Activated CD4-positive, alpha-beta T cell treated with anti-CD3 and anti-CD28 coated beads, Interleukin-2, amount 50 U/mL, for 16 hours (primary cell): ENCODE data around the gene CYRIA.

Source experiments
- DNase-seq: peaks from one replicate; pipeline ENCODE4 v3.0.0-alpha.2; 2020

Gene CYRIA

DNA sequence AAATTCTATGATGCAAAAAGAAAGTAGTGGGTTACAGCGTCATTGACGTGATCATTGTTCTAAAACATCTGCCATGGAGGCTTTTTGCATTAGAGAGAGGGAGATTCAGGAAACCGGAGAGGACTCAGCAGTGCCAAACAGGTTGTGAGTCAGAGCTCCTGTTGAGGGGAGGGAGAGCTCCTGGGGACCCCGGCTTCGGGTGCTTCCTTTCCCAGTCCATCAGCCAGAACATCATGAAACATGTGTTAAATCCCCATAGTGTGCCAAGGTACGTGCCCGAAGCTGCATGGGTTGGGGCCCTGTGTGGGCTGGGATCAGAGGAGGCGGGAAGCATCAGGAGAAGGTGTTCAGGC is 791 bp upstream of the CYRIA start:
- DNase-seq = no peak

GRCh38 chr2:16664809-16665747 is 556 bp downstream of the CYRIA start:
- DNase-seq = no peak

DNA sequence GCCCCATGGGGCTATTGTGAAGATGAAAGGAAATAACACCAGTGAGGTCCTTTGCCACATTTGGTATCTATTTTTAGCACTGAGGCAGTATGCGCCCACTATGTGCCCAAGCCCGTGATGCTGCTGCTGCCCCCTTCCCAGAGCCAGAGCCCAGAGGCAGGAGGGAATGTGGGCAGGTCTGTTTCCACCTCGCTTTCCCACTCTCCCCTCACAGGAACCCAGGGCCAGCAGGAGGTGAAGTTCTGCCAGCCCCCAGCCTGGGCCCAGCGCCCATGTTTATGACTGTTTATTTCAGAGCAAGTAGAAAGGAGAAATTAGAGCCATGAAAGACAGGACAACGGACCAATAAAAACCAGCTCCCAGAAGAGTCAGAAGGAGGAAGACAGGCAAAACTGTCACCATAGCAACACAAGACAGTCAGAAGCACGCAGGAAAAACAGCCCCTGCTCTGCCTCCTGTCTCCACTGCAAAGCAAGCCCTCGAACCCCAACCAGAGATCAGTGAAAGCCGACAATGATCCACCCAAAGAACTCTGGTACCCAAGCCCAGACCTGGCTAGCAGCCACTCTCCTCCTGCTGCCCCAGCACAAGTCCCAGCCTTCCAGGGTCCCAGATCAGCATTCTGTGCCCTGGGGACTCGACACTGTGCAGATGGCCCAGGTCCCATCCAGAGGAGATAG is 1.4 kb downstream of the CYRIA start:
- no peak for DNase-seq

- DNase-seq = no peak
These were observed 2.3 kb downstream of the CYRIA start for GRCh38 chr2:16663121-16663905.

GRCh38 chr2:16661936-16662839 is 3.4 kb downstream of the CYRIA start:
- no peak for DNase-seq

- DNase-seq = no peak
These were observed 4.1 kb downstream of the CYRIA start for GRCh38 chr2:16661526-16661925.

GRCh38 chr2:16660556-16660955 is 5.1 kb downstream of the CYRIA start:
- no peak for DNase-seq

GRCh38 chr2:16660114-16660513 is 5.5 kb downstream of the CYRIA start:
- DNase-seq = no peak

DNA sequence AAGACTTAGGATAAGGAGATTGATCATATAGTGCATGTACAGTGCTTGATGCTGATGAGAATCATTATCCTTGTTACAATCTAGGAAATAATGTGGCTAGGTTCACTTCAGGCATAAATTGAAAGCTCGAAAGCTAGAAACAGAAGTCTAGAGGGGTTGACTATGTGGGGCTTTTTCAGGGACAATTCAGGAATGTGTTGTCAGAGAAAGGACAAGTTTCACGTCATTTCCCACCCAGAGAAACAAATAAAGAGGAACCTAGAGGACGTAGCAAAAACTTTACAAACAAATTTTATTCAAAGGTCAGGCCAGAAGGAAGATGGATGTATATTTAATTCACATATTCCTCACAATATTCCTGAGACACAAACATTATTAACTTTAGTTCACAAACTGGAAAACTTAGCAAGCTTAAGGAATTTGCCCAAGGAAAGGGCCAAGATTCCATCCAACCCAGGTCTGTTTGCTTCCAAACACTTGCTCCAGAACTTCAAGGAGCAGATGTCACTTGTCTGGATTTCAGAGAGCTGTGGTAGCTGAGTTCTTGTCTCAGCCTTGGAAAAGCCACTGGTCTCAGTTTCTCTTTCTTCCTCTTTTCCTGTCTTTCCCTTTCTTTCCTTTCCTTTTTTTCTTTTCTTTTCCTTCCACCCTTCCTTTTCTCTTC is 7.4 kb downstream of the CYRIA start:
- no peak for DNase-seq

GRCh38 chr2:16657671-16658070 is 8.0 kb downstream of the CYRIA start:
- DNase-seq = no peak

DNA sequence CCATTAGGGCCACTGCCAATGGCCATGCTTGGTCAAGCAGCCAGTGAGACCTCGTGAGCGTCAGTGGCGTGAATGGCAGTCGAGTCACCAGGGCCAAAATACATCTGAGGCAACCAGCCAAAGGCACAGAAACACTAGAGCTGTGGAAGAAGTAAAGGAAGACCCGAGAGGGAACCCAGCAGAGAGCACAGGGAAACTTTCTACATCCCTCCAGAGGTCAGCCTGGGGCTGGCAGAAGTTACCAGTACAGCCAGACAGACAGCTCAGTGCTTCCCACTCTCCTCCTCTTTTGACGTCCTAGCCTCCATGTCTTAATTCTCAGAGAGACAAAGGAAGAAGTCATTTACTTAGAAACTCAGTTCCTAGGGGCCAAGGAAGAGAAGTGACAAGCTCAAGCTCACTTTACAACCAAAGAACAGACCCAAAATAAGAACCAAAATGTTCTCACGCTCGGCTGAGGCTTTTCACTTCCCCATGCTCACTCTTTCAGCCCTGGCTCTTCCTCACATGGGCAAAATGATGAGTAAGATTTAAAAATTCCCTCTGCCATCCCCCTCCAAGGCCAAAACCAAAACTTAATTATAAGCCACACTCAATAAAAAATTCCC is 8.7 kb downstream of the CYRIA start:
- no peak for DNase-seq

- DNase-seq = no peak
These were observed 9.6 kb downstream of the CYRIA start for GRCh38 chr2:16655905-16656642.

DNA sequence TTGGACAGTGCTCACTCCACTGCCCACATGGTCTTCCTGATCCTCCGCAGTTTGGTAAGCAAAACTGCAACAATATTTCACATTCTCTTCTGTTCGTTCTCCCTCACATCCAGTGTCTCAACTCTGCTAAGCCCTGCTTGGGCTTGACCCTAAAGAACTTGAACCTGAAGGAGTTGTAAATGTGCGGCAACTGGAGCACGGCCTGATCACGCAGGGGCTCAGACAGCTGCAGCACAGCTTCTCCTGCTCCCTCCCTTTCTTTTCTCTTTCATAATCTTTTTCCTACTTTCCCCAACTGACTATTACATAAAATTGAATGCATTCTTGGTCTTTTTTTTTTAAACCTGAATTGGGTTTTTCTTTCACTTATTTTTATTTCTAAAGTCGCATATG is 10.2 kb downstream of the CYRIA start:
- DNase-seq = no peak

GRCh38 chr2:16654833-16655444 is 10.7 kb downstream of the CYRIA start:
- no peak for DNase-seq

DNA sequence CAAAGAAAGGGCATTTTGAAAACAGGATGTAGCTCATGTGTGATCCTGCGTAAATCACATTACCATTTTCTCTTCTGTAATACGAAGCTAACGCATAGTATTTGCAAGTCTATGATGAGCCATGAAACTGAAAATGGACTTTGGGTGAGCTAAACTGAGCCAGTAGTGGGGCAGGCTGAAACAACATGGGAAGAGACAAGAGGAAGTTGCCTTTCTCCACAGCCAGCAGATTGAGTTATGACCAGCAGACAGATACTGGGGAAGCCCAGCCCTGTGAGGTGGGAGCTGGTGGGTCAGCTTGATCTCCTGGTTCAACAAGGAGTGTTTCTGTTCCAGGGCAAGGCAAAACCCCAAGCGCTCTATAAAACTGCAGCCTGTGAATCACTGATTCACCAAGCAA is 11.8 kb downstream of the CYRIA start:
- no peak for DNase-seq

DNA sequence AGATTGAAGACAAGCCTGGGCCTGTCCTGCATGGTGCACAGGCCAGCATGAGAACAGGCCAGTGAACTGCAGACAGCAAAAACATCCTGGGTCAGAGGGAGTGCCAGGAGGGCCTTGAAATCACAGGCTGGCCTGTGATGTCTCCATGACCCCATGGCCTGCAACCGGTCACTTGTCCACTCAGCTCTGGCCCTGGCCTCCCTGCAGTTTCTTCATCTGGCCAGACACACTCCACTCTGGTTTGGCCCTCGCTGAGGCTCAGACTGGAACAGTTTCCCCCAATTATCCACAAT is 12.6 kb downstream of the CYRIA start:
- no peak for DNase-seq

DNA sequence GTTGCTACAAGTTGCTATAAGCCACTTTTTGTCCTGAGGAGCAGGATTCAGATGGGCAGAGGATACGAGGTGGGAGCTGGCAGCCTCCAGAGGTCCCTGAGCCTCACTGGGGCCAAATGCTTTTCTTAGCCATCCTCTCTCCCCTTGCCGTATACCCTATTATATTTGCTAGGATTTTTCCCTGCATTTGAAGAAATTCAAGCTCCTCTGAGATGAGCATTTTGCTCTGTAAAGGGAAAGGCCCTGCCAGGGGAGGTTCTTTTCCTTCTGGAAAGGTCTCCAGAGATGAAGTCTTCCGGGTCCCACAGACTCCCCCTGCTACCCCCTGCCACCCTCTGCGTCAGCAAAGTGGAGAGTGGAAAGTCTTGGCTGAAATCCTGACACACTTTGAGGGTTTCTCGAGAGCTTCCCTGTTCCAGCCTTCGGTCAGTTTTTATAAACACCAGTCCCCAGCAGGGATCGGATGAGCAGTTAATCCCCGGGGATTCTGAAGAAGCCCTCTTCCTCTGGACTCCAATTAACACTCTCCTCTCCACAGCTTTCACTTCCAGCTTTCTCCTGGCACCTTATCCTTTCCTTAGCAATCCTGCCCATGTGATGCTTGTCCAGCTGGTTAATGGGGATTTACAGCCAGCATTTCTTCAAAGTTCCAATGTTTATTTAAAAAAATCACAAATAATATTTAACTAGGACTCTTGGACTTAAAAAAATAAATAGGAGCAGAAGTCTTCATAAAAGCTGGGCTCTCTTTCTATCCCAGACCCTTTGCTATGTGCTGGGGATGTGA is 13.1 kb downstream of the CYRIA start:
- no peak for DNase-seq

DNA sequence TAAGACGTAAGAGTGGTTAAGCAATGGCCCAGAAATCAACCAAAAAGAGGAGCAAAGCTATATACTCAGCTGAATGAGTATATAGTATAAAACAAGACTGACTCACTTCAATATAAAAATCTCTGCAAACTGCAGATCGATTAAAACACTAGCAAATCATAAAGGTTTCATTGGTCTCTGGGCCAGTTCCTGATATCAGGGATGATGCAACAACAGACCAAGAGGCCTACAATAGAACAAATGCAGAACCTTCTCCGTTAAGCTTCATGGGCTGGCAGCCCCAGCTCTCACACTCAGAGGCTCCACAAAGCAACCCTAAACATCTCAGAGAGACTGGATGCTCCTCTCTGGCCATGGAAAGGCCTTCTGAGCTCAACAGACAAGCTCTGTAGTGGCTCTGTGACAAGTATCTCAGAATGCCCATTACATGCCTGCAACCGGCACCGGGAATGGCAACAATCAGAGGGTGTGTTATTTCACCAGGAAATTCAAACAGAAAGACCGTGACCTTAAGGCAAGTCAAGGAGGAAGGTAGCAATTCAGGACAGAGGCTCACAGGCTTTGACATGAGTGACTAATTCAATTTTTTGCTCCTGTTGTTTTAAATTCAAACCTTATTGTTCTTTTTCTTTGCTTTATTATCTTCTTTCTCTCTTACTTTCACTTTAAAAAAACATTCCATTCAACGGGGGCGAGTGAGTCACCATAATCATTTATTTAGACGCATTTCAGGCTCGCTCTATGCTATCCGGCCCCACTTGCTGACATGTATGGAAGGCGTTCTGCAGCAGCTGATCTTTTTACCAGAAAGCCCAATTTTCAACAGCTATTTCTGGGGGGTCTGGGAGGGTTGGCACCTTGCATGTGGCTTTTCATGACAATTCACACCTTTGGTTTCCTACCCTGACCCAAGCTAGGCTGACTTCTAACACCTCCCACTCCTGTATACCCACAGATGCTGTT is 15.1 kb downstream of the CYRIA start:
- DNase-seq = no peak
